DOHH2 (cell line): ENCODE results near the gene CLDN5.

Experiments used
- H3F3A ChIP-seq: fragments of 200-600 bp; sonication (generic), shearing (Covaris generic); 2 replicates; pipeline ENCODE4 v1.6.0; 2016; ENCODE audit warnings: antibody characterized with exemption, mild to moderate bottlenecking; ENCODE audit not compliant: control insufficient read depth, insufficient read depth
- H3K27ac ChIP-seq: fragments of 200-600 bp; sonication (generic); 2 replicates; pipeline ENCODE4 v1.5.1; 2014; ENCODE audit warnings: low read depth, mild to moderate bottlenecking, low read length, moderate library complexity
- H3K27me3 ChIP-seq: fragments of 200-600 bp; sonication (generic); 2 replicates; pipeline ENCODE4 v1.6.1; 2014; ENCODE audit warnings: mild to moderate bottlenecking, low read length, mixed read lengths; ENCODE audit not compliant: control insufficient read depth
- H3K36me3 ChIP-seq: fragments of 200-600 bp; sonication (generic); 2 replicates; pipeline ENCODE4 v1.6.1; 2014; ENCODE audit warnings: mild to moderate bottlenecking, low read length, moderate library complexity, mixed read lengths; ENCODE audit not compliant: control insufficient read depth
- H3K4me1 ChIP-seq: fragments of 200-600 bp; sonication (generic); 2 replicates; pipeline ENCODE4 v1.6.1; 2014; ENCODE audit warnings: mild to moderate bottlenecking, low read length, mixed read lengths; ENCODE audit not compliant: control insufficient read depth
- H3K4me2 ChIP-seq: fragments of 200-600 bp; sonication (generic); 2 replicates; pipeline ENCODE4 v1.6.0; 2014; ENCODE audit warnings: mild to moderate bottlenecking, low read length, moderate library complexity
- H3K4me3 ChIP-seq: fragments of 200-600 bp; sonication (generic); 2 replicates; pipeline ENCODE4 v1.5.1; 2014; ENCODE audit warnings: mild to moderate bottlenecking, low read length, mixed read lengths
- H3K79me2 ChIP-seq: fragments of 200-600 bp; sonication (generic); 2 replicates; pipeline ENCODE4 v1.6.1; 2014; ENCODE audit warnings: mild to moderate bottlenecking, low read length, mixed read lengths; ENCODE audit not compliant: control insufficient read depth
- H3K9me2 ChIP-seq: fragments of 200-600 bp; sonication (generic); replicated peaks from 2 replicates; pipeline ENCODE4 v1.6.1; 2014; ENCODE audit warnings: mild to moderate bottlenecking, low read length, mixed read lengths; ENCODE audit not compliant: control insufficient read depth
- H3K9me3 ChIP-seq: fragments of 200-600 bp; sonication (generic); 2 replicates; pipeline ENCODE4 v1.6.1; 2014; ENCODE audit warnings: antibody characterized with exemption, low read length, mixed read lengths; ENCODE audit not compliant: control insufficient read depth, insufficient read depth
- H4K20me1 ChIP-seq: fragments of 200-600 bp; sonication (generic); 2 replicates; pipeline ENCODE4 v1.6.0; 2014; ENCODE audit warnings: low read depth, mild to moderate bottlenecking, antibody characterized with exemption, low read length, moderate library complexity; ENCODE audit not compliant: control insufficient read depth, insufficient read depth
- EZH2phosphoT487 ChIP-seq: fragments of 200-600 bp; sonication (generic); IDR thresholded peaks from 2 replicates; pipeline ENCODE4 v1.6.1; 2017; ENCODE audit warnings: borderline replicate concordance, mild to moderate bottlenecking, antibody characterized with exemption, low read length, moderate library complexity, mixed read lengths
- TF ChIP-seq, protein P1 (sequence below): fragments of 200-600 bp; sonication (generic); IDR thresholded peaks from one replicate; pipeline ENCODE4 v1.5.1; 2014; ENCODE audit warnings: antibody characterized with exemption, mild to moderate bottlenecking, low read depth, low read length; ENCODE audit not compliant: poor library complexity, severe bottlenecking

Gene CLDN5

DNA sequence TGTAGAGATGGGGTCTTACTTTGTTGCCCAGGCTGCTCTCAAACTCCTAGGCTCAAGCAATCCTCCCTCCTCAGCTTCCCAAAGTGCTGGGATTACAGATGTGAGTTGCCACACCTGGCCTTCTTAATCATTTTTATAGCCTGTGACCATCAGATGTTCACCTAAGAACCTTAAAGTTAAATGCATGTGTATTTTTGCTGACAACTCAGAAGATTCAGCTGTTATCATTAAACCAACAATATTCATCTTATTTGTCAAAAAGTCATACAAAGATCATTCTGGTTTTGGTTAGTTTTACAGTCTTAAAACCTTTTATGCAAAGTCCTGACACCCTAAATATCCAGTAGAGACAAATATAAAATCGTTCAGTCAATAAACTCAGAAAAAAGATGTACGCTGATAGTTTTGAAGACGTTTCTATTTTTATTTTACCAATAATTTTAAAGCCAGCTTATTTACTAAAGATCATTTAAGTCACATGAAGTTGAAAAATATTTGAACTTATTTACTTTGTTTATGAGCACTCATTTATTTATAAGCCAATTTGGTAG, 22.2 kb downstream of the CLDN5 start:
- Histone ChIP-seq H3K79me2 (no peaks in the 10 kb centered on the region), H4K20me1 (no peaks in the 10 kb centered on the region), H3K4me2 (no peak overlapping the region), H3K4me1 (no peaks in the 10 kb centered on the region), H3K4me3 (no peak overlapping the region), H3K9me2 (no peaks in the 10 kb centered on the region), H3K27ac (no peak overlapping the region), H3F3A (peaks cover 3% of the 10 kb centered on the region; the same call in 1 of the 2 replicates), H3K36me3 (peaks cover 60% of the 10 kb centered on the region), H3K9me3 (no peaks in the 10 kb centered on the region), H3K27me3 (no peaks in the 10 kb centered on the region)
- TF ChIP-seq EZH2phosphoT487 = no peak
- TF ChIP-seq, protein P1, sequence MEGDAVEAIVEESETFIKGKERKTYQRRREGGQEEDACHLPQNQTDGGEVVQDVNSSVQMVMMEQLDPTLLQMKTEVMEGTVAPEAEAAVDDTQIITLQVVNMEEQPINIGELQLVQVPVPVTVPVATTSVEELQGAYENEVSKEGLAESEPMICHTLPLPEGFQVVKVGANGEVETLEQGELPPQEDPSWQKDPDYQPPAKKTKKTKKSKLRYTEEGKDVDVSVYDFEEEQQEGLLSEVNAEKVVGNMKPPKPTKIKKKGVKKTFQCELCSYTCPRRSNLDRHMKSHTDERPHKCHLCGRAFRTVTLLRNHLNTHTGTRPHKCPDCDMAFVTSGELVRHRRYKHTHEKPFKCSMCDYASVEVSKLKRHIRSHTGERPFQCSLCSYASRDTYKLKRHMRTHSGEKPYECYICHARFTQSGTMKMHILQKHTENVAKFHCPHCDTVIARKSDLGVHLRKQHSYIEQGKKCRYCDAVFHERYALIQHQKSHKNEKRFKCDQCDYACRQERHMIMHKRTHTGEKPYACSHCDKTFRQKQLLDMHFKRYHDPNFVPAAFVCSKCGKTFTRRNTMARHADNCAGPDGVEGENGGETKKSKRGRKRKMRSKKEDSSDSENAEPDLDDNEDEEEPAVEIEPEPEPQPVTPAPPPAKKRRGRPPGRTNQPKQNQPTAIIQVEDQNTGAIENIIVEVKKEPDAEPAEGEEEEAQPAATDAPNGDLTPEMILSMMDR = no peak

DNA sequence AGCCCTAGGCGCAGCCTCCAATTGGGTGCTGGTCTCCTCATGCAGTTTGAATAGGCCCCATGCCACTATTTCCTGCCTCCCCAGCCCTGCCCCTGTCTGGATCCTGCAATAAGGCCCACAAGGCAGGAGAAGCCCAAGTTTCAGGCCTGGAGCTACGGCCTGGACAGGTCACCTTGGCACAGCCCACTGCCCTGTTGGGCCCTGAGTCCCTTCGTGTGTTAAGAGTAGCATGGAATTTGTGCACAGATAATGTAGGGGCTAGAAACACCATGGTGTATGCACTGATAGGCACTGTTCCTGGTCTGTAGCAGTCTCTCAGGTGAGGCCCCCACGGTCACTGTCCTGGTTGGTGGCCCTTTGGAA, 24.3 kb downstream of the CLDN5 start:
- H3K4me1 ChIP-seq = no peaks in the 10 kb centered on the region
- no peak overlapping the region for H3K4me3 ChIP-seq
- H3K36me3 ChIP-seq = peaks cover 73% of the 10 kb centered on the region

DNA sequence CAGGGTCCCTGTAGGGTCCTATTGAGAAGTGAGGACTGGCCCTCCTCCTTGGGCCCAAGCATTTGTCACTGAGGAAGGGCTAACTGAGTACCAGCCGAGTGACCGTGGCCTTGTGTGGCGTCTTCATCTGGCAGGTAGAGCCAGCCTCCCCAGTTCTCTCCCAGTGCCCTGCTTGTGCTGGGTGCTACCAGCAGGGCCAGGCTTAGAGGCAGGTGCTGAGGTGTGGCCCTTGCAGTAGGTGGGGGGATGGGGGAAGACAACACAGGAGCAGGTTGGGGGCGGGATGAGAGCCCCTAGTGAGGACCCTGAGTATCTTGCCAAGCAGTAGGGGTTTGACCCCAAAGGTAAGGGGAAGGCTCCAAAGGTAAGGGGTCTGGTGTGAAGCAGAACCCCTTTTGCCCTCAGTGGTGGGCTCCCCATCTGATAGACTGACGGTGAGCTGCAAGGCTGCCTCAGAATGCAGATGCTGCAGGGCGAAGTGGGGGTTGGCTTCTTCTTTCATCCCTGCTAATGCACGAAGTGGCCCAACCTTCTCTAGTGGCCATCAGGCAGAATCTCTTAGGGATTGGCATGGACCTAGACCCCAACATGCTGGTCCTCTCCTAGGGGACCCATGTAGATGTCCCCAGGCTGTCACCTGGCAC, 24.9 kb downstream of the CLDN5 start:
- no peak overlapping the region for H3K27ac ChIP-seq
- H3K36me3 ChIP-seq = peaks cover 78% of the 10 kb centered on the region
- H3K27me3 ChIP-seq = no peaks in the 10 kb centered on the region
- H3K4me3 ChIP-seq = no peak overlapping the region
- no peaks in the 10 kb centered on the region for H4K20me1 ChIP-seq
- no peaks in the 10 kb centered on the region for H3K4me1 ChIP-seq
- TF ChIP-seq, protein P1 = no peak
- no peak for TF ChIP-seq EZH2phosphoT487
- no peak overlapping the region for H3K4me2 ChIP-seq
- H3K9me2 ChIP-seq = no peaks in the 10 kb centered on the region
- peaks cover 3% of the 10 kb centered on the region; the same call in 1 of the 2 replicates for H3F3A ChIP-seq
- H3K79me2 ChIP-seq = no peaks in the 10 kb centered on the region
- no peaks in the 10 kb centered on the region for H3K9me3 ChIP-seq

More for the DNA sequence above, 24.3 kb downstream of the CLDN5 start:
- H3K4me2 ChIP-seq = no peak overlapping the region
- no peaks in the 10 kb centered on the region for H3K27me3 ChIP-seq
- no peaks in the 10 kb centered on the region for H3K9me3 ChIP-seq
- H3K27ac ChIP-seq = no peak overlapping the region
- no peaks in the 10 kb centered on the region for H4K20me1 ChIP-seq
- TF ChIP-seq EZH2phosphoT487 = no peak
- TF ChIP-seq, protein P1 = no peak
- H3K9me2 ChIP-seq = no peaks in the 10 kb centered on the region
- H3F3A ChIP-seq = peaks cover 3% of the 10 kb centered on the region; the same call in 1 of the 2 replicates
- H3K79me2 ChIP-seq = no peaks in the 10 kb centered on the region
